OCI-LY7 (cell line): ENCODE data around the gene OR2F1.

Experiments
- EZH2phosphoT487 ChIP-seq: fragments of 200-600 bp; sonication (generic); IDR thresholded peaks from 2 replicates; pipeline ENCODE4 v1.6.1; 2018; ENCODE audit warnings: low read depth, borderline replicate concordance, mild to moderate bottlenecking, mixed run types, antibody characterized with exemption, low read length, moderate library complexity, mixed read lengths
- TF ChIP-seq, protein P1 (sequence below): fragments of 200-600 bp; sonication (generic); conservative IDR thresholded peaks from 2 replicates; pipeline ENCODE4 v1.5.1; 2014; ENCODE audit warnings: mild to moderate bottlenecking, antibody characterized with exemption, low read length, moderate library complexity, mixed read lengths

DNA sequence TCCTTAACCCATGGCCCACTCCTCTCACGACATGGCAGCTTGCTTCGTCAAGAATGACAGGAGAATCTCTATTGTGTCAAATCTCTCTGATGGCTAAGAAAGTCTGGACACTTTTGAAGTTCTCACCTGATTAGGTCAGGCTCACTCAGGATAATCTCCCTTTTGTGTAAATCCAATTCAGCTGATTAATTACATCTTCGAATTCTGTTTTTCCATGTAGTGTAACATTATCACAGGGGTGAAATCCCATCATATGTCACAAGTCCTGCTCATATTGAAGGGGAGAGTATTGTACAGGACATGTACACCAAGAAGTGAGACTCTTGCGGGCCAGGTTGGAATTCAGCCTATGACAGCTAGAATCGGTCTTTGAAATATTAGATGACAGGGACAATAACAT, 29.3 kb downstream of the OR2F1 start:
- TF ChIP-seq, protein P1, sequence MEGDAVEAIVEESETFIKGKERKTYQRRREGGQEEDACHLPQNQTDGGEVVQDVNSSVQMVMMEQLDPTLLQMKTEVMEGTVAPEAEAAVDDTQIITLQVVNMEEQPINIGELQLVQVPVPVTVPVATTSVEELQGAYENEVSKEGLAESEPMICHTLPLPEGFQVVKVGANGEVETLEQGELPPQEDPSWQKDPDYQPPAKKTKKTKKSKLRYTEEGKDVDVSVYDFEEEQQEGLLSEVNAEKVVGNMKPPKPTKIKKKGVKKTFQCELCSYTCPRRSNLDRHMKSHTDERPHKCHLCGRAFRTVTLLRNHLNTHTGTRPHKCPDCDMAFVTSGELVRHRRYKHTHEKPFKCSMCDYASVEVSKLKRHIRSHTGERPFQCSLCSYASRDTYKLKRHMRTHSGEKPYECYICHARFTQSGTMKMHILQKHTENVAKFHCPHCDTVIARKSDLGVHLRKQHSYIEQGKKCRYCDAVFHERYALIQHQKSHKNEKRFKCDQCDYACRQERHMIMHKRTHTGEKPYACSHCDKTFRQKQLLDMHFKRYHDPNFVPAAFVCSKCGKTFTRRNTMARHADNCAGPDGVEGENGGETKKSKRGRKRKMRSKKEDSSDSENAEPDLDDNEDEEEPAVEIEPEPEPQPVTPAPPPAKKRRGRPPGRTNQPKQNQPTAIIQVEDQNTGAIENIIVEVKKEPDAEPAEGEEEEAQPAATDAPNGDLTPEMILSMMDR: no peak
- TF ChIP-seq EZH2phosphoT487: no peak
